Measurements from ENCODE around the gene NAP1L1. TPM values are rescaled to one million over a fixed set of nuclear protein-coding genes. Genes with fewer than 3 reads are reported as not detected.
A peak's percentile ranks its signal among the peaks of the same experiment; 100 is the strongest.

NAP1L1 gene, protein sequence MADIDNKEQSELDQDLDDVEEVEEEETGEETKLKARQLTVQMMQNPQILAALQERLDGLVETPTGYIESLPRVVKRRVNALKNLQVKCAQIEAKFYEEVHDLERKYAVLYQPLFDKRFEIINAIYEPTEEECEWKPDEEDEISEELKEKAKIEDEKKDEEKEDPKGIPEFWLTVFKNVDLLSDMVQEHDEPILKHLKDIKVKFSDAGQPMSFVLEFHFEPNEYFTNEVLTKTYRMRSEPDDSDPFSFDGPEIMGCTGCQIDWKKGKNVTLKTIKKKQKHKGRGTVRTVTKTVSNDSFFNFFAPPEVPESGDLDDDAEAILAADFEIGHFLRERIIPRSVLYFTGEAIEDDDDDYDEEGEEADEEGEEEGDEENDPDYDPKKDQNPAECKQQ
- total RNA-seq = 100 to 1,000 TPM in 1 of 4 donors, 10 to 100 TPM in 3; 49.6 to 334 (median 79.7) TPM

DNA sequence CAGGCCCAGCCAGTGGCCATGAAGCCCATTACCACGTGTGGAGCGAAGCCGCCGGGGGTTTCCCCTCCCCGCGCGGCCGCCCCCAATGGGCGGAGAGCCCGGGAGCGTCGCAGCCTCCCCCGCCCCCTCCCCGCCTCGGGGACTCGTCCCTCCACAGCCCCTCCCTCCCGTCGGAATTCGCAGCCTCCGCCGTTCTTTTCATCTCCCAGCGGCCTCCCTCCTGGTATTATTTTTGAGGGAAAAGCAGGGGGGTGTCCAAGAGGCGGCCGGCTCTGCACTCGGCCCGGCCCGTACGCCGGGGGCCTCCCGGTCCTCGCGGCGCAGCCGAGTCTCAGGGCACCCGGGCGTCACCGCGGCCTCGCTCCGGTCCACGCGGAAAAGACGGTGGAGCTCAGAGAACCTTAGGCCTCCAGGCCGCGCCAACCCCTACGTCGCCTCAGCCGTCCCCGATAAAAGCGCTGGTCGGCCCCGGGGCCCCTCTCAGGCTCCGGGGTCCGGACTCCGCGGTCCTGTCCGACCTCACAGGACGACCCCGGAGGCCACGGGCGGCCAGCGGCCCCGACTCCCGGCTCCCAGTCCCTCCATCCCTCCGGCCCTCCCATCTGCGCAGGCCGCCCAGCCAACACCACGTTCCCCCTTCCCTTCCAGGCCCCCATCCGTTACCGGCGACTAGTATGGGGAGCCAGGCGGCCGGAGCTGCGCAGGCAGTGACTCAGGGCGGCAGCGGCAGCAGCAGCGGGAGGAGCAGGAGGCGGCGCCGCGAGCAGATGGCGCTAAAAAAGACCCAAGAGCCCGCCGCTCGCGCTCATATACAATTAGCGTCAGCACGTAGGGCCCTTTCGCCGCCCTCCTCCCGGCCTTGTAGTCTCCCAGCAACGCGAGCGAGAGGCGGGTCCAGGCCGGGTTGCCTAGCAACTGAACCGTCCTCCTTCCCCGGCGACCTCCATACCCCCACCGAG is at the start of gene NAP1L1:
NAP1L1 (minus strand) TSS at position 782 of the 959 bp plus-strand sequence. CDS start 10,466 bp downstream, outside the sequence.
- peak; percentile 81 to 87 for TF ChIP-seq POLR2A (IDR thresholded peaks at IDR 0.05)
- TF ChIP-seq, protein P1, sequence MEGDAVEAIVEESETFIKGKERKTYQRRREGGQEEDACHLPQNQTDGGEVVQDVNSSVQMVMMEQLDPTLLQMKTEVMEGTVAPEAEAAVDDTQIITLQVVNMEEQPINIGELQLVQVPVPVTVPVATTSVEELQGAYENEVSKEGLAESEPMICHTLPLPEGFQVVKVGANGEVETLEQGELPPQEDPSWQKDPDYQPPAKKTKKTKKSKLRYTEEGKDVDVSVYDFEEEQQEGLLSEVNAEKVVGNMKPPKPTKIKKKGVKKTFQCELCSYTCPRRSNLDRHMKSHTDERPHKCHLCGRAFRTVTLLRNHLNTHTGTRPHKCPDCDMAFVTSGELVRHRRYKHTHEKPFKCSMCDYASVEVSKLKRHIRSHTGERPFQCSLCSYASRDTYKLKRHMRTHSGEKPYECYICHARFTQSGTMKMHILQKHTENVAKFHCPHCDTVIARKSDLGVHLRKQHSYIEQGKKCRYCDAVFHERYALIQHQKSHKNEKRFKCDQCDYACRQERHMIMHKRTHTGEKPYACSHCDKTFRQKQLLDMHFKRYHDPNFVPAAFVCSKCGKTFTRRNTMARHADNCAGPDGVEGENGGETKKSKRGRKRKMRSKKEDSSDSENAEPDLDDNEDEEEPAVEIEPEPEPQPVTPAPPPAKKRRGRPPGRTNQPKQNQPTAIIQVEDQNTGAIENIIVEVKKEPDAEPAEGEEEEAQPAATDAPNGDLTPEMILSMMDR (IDR thresholded peaks at IDR 0.05) = no peak
- Histone ChIP-seq H3K27me3 (no peaks in the 10 kb centered on the region), H3K27ac (peak within 1 kb of the TSS; percentile 92 to 99 (median 98)), H3K36me3 (no peaks in the 10 kb centered on the region), H3K9me3 (no peaks in the 10 kb centered on the region), H3K4me1 (peaks cover 0 to 15% (median 0%) of the 10 kb centered on the region in 4 donors), H3K4me3 (peak within 1 kb of the TSS; percentile 69 to 95 (median 84))
- DNase-seq = peak; percentile 92 to 99 (median 98)

DNA sequence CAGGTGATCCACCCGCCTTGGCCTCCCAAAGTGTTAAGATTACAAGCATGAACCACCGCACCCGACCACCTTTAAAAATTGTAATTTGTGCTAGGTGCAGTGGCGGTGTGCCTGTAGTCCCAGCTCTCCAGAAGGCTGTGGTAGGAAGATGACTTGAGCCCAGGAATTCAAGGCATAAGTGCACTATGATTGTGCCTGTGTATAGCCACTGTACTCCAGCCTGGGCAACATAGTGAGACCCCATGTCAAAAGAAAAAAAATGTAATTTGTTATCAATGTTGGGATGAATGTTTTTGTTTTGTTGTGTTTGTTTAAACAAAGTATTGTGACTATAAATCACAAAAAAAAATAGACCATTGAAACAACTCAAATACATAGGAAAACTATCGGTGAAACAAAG is 43.1 kb upstream of the NAP1L1 start:
- no peak for DNase-seq
- no peaks in the 10 kb centered on the region for H3K4me1 ChIP-seq
- TF ChIP-seq, protein P1 (IDR thresholded peaks at IDR 0.05) = no peak
- TF ChIP-seq POLR2A (IDR thresholded peaks at IDR 0.05) = no peak
- H3K27ac ChIP-seq = no peak overlapping the region
- H3K9me3 ChIP-seq = no peaks in the 10 kb centered on the region
- H3K27me3 ChIP-seq = no peaks in the 10 kb centered on the region
- no peaks in the 10 kb centered on the region for H3K36me3 ChIP-seq
- H3K4me3 ChIP-seq = no peak overlapping the region

DNA sequence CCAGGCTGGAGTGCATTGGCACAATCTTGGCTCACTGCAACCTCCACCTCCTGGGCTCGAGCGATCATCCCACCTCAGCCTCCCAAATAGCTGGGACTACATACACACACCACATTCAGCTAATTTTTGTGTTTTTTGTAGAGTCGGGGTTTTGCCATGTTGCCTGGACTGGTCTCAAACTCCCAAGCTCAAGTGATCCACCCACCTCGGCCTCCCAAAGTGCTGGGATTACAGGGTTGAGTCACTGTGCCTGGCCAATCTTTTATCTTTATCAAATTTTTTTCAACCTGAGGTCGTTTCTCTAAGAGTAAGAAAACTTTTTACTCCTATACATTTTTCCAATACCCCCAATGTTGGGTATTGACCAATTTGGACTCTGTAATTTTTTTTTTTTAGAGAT is 40.0 kb upstream of the NAP1L1 start:
- Histone ChIP-seq H3K9me3 (no peaks in the 10 kb centered on the region), H3K27me3 (no peaks in the 10 kb centered on the region), H3K4me1 (no peaks in the 10 kb centered on the region), H3K4me3 (no peak overlapping the region), H3K27ac (no peak overlapping the region), H3K36me3 (no peaks in the 10 kb centered on the region)
- DNase-seq = no peak
- TF ChIP-seq, protein P1 (IDR thresholded peaks at IDR 0.05) = no peak
- no peak for TF ChIP-seq POLR2A (IDR thresholded peaks at IDR 0.05)

GRCh38 chr12:76123259-76124212 is 39.1 kb upstream of the NAP1L1 start:
- DNase-seq = no peak
- no peaks in the 10 kb centered on the region for H3K9me3 ChIP-seq
- no peaks in the 10 kb centered on the region for H3K27me3 ChIP-seq
- no peak overlapping the region for H3K4me3 ChIP-seq
- no peaks in the 10 kb centered on the region for H3K4me1 ChIP-seq
- TF ChIP-seq, protein P1 (IDR thresholded peaks at IDR 0.05) = no peak
- no peak for TF ChIP-seq POLR2A (IDR thresholded peaks at IDR 0.05)
- no peaks in the 10 kb centered on the region for H3K36me3 ChIP-seq
- no peak overlapping the region for H3K27ac ChIP-seq

GRCh38 chr12:76119887-76120286 is 35.4 kb upstream of the NAP1L1 start:
- Histone ChIP-seq H3K4me3 (no peak overlapping the region), H3K4me1 (no peaks in the 10 kb centered on the region), H3K27ac (no peak overlapping the region), H3K36me3 (no peaks in the 10 kb centered on the region), H3K27me3 (no peaks in the 10 kb centered on the region), H3K9me3 (no peaks in the 10 kb centered on the region)
- DNase-seq = no peak
- TF ChIP-seq, protein P1 (IDR thresholded peaks at IDR 0.05) = no peak
- no peak for TF ChIP-seq POLR2A (IDR thresholded peaks at IDR 0.05)

Data from Peyer's patch (tissue), 4 donors.